Occipital lobe (tissue), 2 donors: ENCODE results near the gene ADAMTS17. TPM values are rescaled to one million over a fixed set of nuclear protein-coding genes. Genes with fewer than 3 reads are reported as not detected.

ENCODE experiments used
- DNase-seq: peaks from one replicate; lab custom pipeline; 2025; lab: John Stamatoyannopoulos, UW
- total RNA-seq: library from RNA; depleted of rRNA; stranded (reverse); fragments of >200 nt; gene quantifications from one replicate; pipeline ENCODE4 v1.2.3, GENCODE V29; 2014

ADAMTS17 gene
- total RNA-seq, result 5.1 TPM

GRCh38 chr15:100341750-100342560, at the start of gene ADAMTS17:
ADAMTS17 (minus strand) TSS chr15:100341975; CDS start chr15:100341899, 76 bp downstream.
- peak; percentile 93 for DNase-seq

- no peak for DNase-seq
Observed at GRCh38 chr15:100385300-100386050, 43.7 kb upstream of the ADAMTS17 start.

- no peak for DNase-seq
Observed at GRCh38 chr15:100384108-100384410, 42.3 kb upstream of the ADAMTS17 start.

- DNase-seq, result no peak
Observed at GRCh38 chr15:100383302-100384107, 41.7 kb upstream of the ADAMTS17 start.

GRCh38 chr15:100373942-100374341, 32.2 kb upstream of the ADAMTS17 start:
- DNase-seq, result no peak

- DNase-seq, result no peak
Observed at GRCh38 chr15:100373120-100373896, 31.5 kb upstream of the ADAMTS17 start.

GRCh38 chr15:100372739-100373119, 31.0 kb upstream of the ADAMTS17 start:
- DNase-seq, result no peak

GRCh38 chr15:100355342-100355741, 13.6 kb upstream of the ADAMTS17 start:
- no peak for DNase-seq

- DNase-seq, result no peak
Observed at GRCh38 chr15:100353449-100353848, 11.7 kb upstream of the ADAMTS17 start.

GRCh38 chr15:100350434-100351226, 8.9 kb upstream of the ADAMTS17 start:
- no peak for DNase-seq

- peak; percentile 95 for DNase-seq
Observed at GRCh38 chr15:100349696-100350433, 8.1 kb upstream of the ADAMTS17 start.

GRCh38 chr15:100349321-100349695, 7.5 kb upstream of the ADAMTS17 start:
- no peak for DNase-seq

- no peak for DNase-seq
Observed at GRCh38 chr15:100348578-100348977, 6.8 kb upstream of the ADAMTS17 start.

GRCh38 chr15:100346866-100347512, 5.2 kb upstream of the ADAMTS17 start:
- no peak for DNase-seq

- no peak for DNase-seq
Observed at GRCh38 chr15:100345438-100345837, 3.7 kb upstream of the ADAMTS17 start.

GRCh38 chr15:100343251-100343650, 1.5 kb upstream of the ADAMTS17 start:
- DNase-seq, result no peak

- no peak for DNase-seq
Observed at GRCh38 chr15:100341239-100341749, 481 bp downstream of the ADAMTS17 start.

- no peak for DNase-seq
Observed at GRCh38 chr15:100340721-100341238, 995 bp downstream of the ADAMTS17 start.

GRCh38 chr15:100339999-100340398, 1.8 kb downstream of the ADAMTS17 start:
- no peak for DNase-seq
